H9 (cell line): ENCODE data around the gene FSIP1. TPM values are rescaled to one million over a fixed set of nuclear protein-coding genes. Genes with fewer than 3 reads are reported as not detected.

Experiments used
- DNase-seq: peaks from one replicate; pipeline ENCODE4 v3.0.0-alpha.2; 2017
- H2AFZ ChIP-seq: one replicate; pipeline ENCODE4 v1.6.1; 2013; ENCODE audit warnings: mild to moderate bottlenecking, low read length, control low read depth, moderate library complexity
- H2AK5ac ChIP-seq: 2 replicates; pipeline ENCODE4 v1.6.1; 2013; ENCODE audit warnings: low read length, control low read depth, mixed read lengths; ENCODE audit not compliant: insufficient read length
- H2BK120ac ChIP-seq: one replicate; pipeline ENCODE4 v1.6.1; 2013; ENCODE audit warnings: low read depth, mild to moderate bottlenecking, low read length, control low read depth, inconsistent platforms; ENCODE audit not compliant: poor library complexity, severe bottlenecking
- H2BK12ac ChIP-seq: 2 replicates; pipeline ENCODE4 v1.6.1; 2013; ENCODE audit warnings: low read length, control low read depth, mixed read lengths, low read depth; ENCODE audit not compliant: insufficient read length
- H2BK15ac ChIP-seq: 2 replicates; pipeline ENCODE4 v1.6.1; 2013; ENCODE audit warnings: low read depth, low read length, control low read depth
- H2BK20ac ChIP-seq: one replicate; pipeline ENCODE4 v1.6.1; 2013; ENCODE audit warnings: low read depth, mild to moderate bottlenecking, low read length, control low read depth, inconsistent platforms; ENCODE audit not compliant: poor library complexity, severe bottlenecking
- H2BK5ac ChIP-seq: 2 replicates; pipeline ENCODE4 v1.6.1; 2013; ENCODE audit warnings: low read length, control low read depth, mixed read lengths; ENCODE audit not compliant: insufficient read length
- H3K14ac ChIP-seq: 2 replicates; pipeline ENCODE4 v1.6.1; 2013; ENCODE audit warnings: low read length, control low read depth; ENCODE audit not compliant: insufficient read depth
- H3K18ac ChIP-seq: 2 replicates; pipeline ENCODE4 v1.6.1; 2013; ENCODE audit warnings: low read depth, mild to moderate bottlenecking, mixed read lengths, low read length, control low read depth; ENCODE audit not compliant: insufficient read length
- H3K23ac ChIP-seq: 2 replicates; pipeline ENCODE4 v1.6.1; 2013; ENCODE audit warnings: low read length, control low read depth, mixed read lengths, low read depth; ENCODE audit not compliant: insufficient read length
- H3K23me2 ChIP-seq: 2 replicates; pipeline ENCODE4 v1.6.1; 2013; ENCODE audit warnings: low read depth, mild to moderate bottlenecking, mixed read lengths, low read length, control low read depth; ENCODE audit not compliant: insufficient read length, poor library complexity, severe bottlenecking
- H3K27ac ChIP-seq: 2 replicates; pipeline ENCODE4 v1.5.1; 2013; ENCODE audit warnings: low read length, control low read depth, mixed read lengths, low read depth; ENCODE audit not compliant: insufficient read length
- H3K27me3 ChIP-seq: 2 replicates; pipeline ENCODE4 v1.6.1; 2013; ENCODE audit warnings: low read length, control low read depth, inconsistent platforms; ENCODE audit not compliant: insufficient read depth
- H3K4ac ChIP-seq: 2 replicates; pipeline ENCODE4 v1.6.1; 2013; ENCODE audit warnings: low read depth, mild to moderate bottlenecking, control low read depth, inconsistent platforms, low read length, moderate library complexity
- H3K4me1 ChIP-seq: 2 replicates; pipeline ENCODE4 v1.6.1; 2013; ENCODE audit warnings: low read length, control low read depth, inconsistent platforms; ENCODE audit not compliant: insufficient read depth
- H3K4me2 ChIP-seq: 2 replicates; pipeline ENCODE4 v1.6.1; 2013; ENCODE audit warnings: low read length, control low read depth, mixed read lengths; ENCODE audit not compliant: insufficient read length, insufficient read depth
- H3K56ac ChIP-seq: 2 replicates; pipeline ENCODE4 v1.6.1; 2013; ENCODE audit warnings: low read depth, mild to moderate bottlenecking, mixed read lengths, low read length, control low read depth; ENCODE audit not compliant: insufficient read length
- H3K79me1 ChIP-seq: 2 replicates; pipeline ENCODE4 v1.6.1; 2013; ENCODE audit warnings: low read depth, mild to moderate bottlenecking, moderate library complexity, low read length, control low read depth, inconsistent platforms; ENCODE audit not compliant: insufficient read depth, poor library complexity, severe bottlenecking
- H3K79me2 ChIP-seq: 2 replicates; pipeline ENCODE4 v1.6.1; 2013; ENCODE audit warnings: low read length, control low read depth, inconsistent platforms; ENCODE audit not compliant: insufficient read depth
- H3K9ac ChIP-seq: 2 replicates; pipeline ENCODE4 v1.6.1; 2013; ENCODE audit warnings: low read length, control low read depth, mixed read lengths; ENCODE audit not compliant: insufficient read length; ENCODE audit errors: extremely low read depth
- H3K9me3 ChIP-seq: one replicate; pipeline ENCODE4 v1.6.1; 2013; ENCODE audit warnings: low read depth, low read length, inconsistent platforms; ENCODE audit not compliant: control insufficient read depth
- H3T11ph ChIP-seq: one replicate; pipeline ENCODE4 v1.6.1; 2013; ENCODE audit warnings: mild to moderate bottlenecking, low read length, control low read depth, inconsistent platforms
- H4K20me1 ChIP-seq: one replicate; pipeline ENCODE4 v1.6.1; 2013; ENCODE audit not compliant: control insufficient read depth, insufficient read length, insufficient read depth
- H4K5ac ChIP-seq: 2 replicates; pipeline ENCODE4 v1.6.1; 2013; ENCODE audit warnings: low read depth, mild to moderate bottlenecking, mixed read lengths, low read length, control low read depth; ENCODE audit not compliant: insufficient read length
- H4K8ac ChIP-seq: replicated peaks from 2 replicates; pipeline ENCODE4 v1.6.1; 2013; ENCODE audit warnings: low read length, control low read depth, mixed read lengths, low read depth; ENCODE audit not compliant: insufficient read length
- H4K91ac ChIP-seq: 2 replicates; pipeline ENCODE4 v1.6.1; 2013; ENCODE audit warnings: low read depth, mild to moderate bottlenecking, moderate library complexity, mixed read lengths, low read length, control low read depth; ENCODE audit not compliant: insufficient read length
- H3K27ac Mint-ChIP-seq, 3 experiments: 2 replicates in 2 of 3; 3 replicates in 1 of 3; pipeline ENCODE4 v1.8.0; 2020 to 2021; ENCODE audit warnings: mixed read lengths in 3 of 3, mild to moderate bottlenecking in 1 of 3, moderate library complexity in 1 of 3
- H3K27me3 Mint-ChIP-seq: 2 replicates; pipeline ENCODE4 v1.8.0; 2021; ENCODE audit warnings: low read depth, mild to moderate bottlenecking, moderate library complexity, mixed read lengths
- H3K36me3 Mint-ChIP-seq, 3 experiments: 2 replicates in 2 of 3; 3 replicates in 1 of 3; pipeline ENCODE4 v1.8.0; 2020 to 2021; ENCODE audit warnings: low read depth in 3 of 3, mixed read lengths in 3 of 3; ENCODE audit not compliant: insufficient read depth in 1 of 3
- H3K4me1 Mint-ChIP-seq, 2 experiments: 2 replicates each; pipeline ENCODE4 v1.8.0; 2020; ENCODE audit warnings: mixed read lengths in 2 of 2
- H3K4me3 Mint-ChIP-seq, 2 experiments: 2 replicates in 1 of 2; 3 replicates in 1 of 2; pipeline ENCODE4 v1.8.0; 2020 to 2021; ENCODE audit warnings: mild to moderate bottlenecking in 2 of 2, mixed read lengths in 2 of 2, moderate library complexity in 1 of 2
- H3K9me3 Mint-ChIP-seq, 2 experiments: 2 replicates in 1 of 2; 3 replicates in 1 of 2; pipeline ENCODE4 v1.8.0; 2020; ENCODE audit warnings: mild to moderate bottlenecking in 2 of 2, mixed read lengths in 2 of 2, moderate library complexity in 1 of 2
- WGBS: extraction: QIAGEN DNeasy Blood & Tissue Kit; methylation state at CpG from one replicate; pipeline ENCODE4 v1.1.7; 2013; ENCODE audit warnings: missing lambda C conversion rate, low lambda C conversion rate, mixed read lengths; ENCODE audit not compliant: insufficient read length; ENCODE audit errors: extremely low coverage; 5-methylcytosine and 5-hydroxymethylcytosine counted together
- total RNA-seq: library from RNA; stranded (reverse); gene quantifications from 2 replicates; pipeline ENCODE4 v1.2.1, GENCODE V29; 2021
- TF ChIP-seq, protein P1 (sequence below): fragments of 200-600 bp; sonication (generic); conservative IDR thresholded peaks from 3 replicates; pipeline ENCODE4 v1.8.0; 2021; ENCODE audit warnings: antibody characterized with exemption, mild to moderate bottlenecking

Gene FSIP1
- total RNA-seq, 1 experiment from 2014 or later = 0.96 TPM

DNA sequence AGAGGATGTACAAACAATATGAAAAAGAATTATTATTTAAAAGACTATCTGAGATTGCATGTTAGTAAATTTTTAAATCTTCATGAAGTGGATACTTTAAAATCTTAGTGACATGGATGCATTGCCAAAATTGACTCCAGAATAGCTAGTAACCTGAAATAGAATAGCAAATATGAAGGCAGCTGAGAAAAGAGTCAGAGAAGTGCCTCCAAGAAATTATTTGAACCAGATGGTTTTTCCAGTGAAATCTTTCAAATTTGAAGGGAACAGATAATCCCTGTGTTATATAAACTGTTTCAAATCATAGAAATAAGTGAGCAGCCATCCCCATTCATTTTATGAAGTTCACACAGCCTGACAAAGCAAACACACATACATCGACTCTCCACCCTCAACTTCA lies 29.6 kb downstream of the FSIP1 start:
- H3K4me1 Mint-ChIP-seq = no peaks in the 10 kb centered on the region

More for the DNA sequence above, 29.6 kb downstream of the FSIP1 start:
- Histone ChIP-seq H4K20me1 (no peaks in the 10 kb centered on the region), H4K91ac (no peak overlapping the region), H2BK15ac (no peak overlapping the region), H3K79me1 (no peaks in the 10 kb centered on the region), H3K27me3 (no peaks in the 10 kb centered on the region), H3K4ac (no peak overlapping the region), H3T11ph (no peak overlapping the region), H3K79me2 (no peaks in the 10 kb centered on the region), H3K18ac (no peak overlapping the region), H2BK5ac (no peak overlapping the region), H3K23me2 (no peaks in the 10 kb centered on the region), H3K14ac (no peak overlapping the region), H3K9ac (no peak overlapping the region), H3K27ac (no peak overlapping the region), H2AFZ (no peak overlapping the region), H2BK12ac (no peak overlapping the region), H3K4me2 (no peak overlapping the region), H4K5ac (no peak overlapping the region), H3K9me3 (no peaks in the 10 kb centered on the region), H4K8ac (no peak overlapping the region), H3K4me1 (no peaks in the 10 kb centered on the region), H3K56ac (no peak overlapping the region), H3K23ac (no peak overlapping the region), H2BK20ac (no peak overlapping the region), H2BK120ac (no peak overlapping the region), H2AK5ac (no peak overlapping the region)
- TF ChIP-seq, protein P1, sequence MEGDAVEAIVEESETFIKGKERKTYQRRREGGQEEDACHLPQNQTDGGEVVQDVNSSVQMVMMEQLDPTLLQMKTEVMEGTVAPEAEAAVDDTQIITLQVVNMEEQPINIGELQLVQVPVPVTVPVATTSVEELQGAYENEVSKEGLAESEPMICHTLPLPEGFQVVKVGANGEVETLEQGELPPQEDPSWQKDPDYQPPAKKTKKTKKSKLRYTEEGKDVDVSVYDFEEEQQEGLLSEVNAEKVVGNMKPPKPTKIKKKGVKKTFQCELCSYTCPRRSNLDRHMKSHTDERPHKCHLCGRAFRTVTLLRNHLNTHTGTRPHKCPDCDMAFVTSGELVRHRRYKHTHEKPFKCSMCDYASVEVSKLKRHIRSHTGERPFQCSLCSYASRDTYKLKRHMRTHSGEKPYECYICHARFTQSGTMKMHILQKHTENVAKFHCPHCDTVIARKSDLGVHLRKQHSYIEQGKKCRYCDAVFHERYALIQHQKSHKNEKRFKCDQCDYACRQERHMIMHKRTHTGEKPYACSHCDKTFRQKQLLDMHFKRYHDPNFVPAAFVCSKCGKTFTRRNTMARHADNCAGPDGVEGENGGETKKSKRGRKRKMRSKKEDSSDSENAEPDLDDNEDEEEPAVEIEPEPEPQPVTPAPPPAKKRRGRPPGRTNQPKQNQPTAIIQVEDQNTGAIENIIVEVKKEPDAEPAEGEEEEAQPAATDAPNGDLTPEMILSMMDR = no peak
- 100% methylated on average over 1 of the region's 1 CpG for WGBS
- DNase-seq = no peak
- Mint-ChIP-seq H3K27ac (no peak overlapping the region), H3K4me3 (no peak overlapping the region), H3K27me3 (no peaks in the 10 kb centered on the region), H3K9me3 (peaks cover 2 to 11% of the 10 kb centered on the region in 2 experiments; a peak in 3 of 5 replicates), H3K36me3 (peaks cover 0 to 25% (median 0%) of the 10 kb centered on the region in 3 experiments; a peak in 2 of 7 replicates)
